Lower lobe of right lung (tissue), 2 donors: Measurements from ENCODE around the gene DAB1. TPM values are rescaled to one million over a fixed set of nuclear protein-coding genes. Genes with fewer than 3 reads are reported as not detected.

Experiments used
- ATAC-seq, 2 donors: fragments of 200-7000 bp; cut with Tn5 transposase; one replicate each; pipeline ENCODE4 v1.9.1; 2020 to 2022; ENCODE audit warnings: mild to moderate bottlenecking in 2 of 2, moderate library complexity in 2 of 2
- DNase-seq: peaks from one replicate; pipeline ENCODE4 v3.0.0-alpha.2; 2020
- H3K27ac ChIP-seq: fragments of 200-600 bp; one replicate; pipeline ENCODE4 v1.8.0; 2022
- H3K27me3 ChIP-seq: fragments of 200-600 bp; one replicate; pipeline ENCODE4 v1.8.0; 2022; ENCODE audit warnings: low read depth
- H3K36me3 ChIP-seq: fragments of 200-600 bp; one replicate; pipeline ENCODE4 v1.8.0; 2022; ENCODE audit warnings: mild to moderate bottlenecking
- H3K4me1 ChIP-seq: fragments of 200-600 bp; one replicate; pipeline ENCODE4 v1.8.0; 2022
- H3K4me3 ChIP-seq: fragments of 200-600 bp; one replicate; pipeline ENCODE4 v1.8.0; 2022; ENCODE audit warnings: mild to moderate bottlenecking
- H3K9me3 ChIP-seq: fragments of 200-600 bp; one replicate; pipeline ENCODE4 v1.8.0; 2022
- intact Hi-C: fragments of 100-400 bp; cut with DNase I; formaldehyde crosslinking; loops from one replicate; pipeline ENCODE4 v1.11.0; 2022
- total RNA-seq: library from RNA; stranded (reverse); fragmentation: NEBNext Ultra II Directional; extraction: Animal tissue kit (Norgen Biotek cat#: 25700); gene quantifications from one replicate; pipeline ENCODE4 v1.2.1, GENCODE V29; 2021
- TF ChIP-seq, protein P1 (sequence below): fragments of 200-600 bp; IDR thresholded peaks from one replicate; pipeline ENCODE4 v1.8.0; 2022; ENCODE audit warnings: antibody characterized with exemption, mild to moderate bottlenecking
- donor health status: DM: no; HTN: yes; CAD: no; lungs with severe emphysema.

Gene DAB1
- total RNA-seq, 1 donor from 2014 or later, result 1.9 TPM

DNA sequence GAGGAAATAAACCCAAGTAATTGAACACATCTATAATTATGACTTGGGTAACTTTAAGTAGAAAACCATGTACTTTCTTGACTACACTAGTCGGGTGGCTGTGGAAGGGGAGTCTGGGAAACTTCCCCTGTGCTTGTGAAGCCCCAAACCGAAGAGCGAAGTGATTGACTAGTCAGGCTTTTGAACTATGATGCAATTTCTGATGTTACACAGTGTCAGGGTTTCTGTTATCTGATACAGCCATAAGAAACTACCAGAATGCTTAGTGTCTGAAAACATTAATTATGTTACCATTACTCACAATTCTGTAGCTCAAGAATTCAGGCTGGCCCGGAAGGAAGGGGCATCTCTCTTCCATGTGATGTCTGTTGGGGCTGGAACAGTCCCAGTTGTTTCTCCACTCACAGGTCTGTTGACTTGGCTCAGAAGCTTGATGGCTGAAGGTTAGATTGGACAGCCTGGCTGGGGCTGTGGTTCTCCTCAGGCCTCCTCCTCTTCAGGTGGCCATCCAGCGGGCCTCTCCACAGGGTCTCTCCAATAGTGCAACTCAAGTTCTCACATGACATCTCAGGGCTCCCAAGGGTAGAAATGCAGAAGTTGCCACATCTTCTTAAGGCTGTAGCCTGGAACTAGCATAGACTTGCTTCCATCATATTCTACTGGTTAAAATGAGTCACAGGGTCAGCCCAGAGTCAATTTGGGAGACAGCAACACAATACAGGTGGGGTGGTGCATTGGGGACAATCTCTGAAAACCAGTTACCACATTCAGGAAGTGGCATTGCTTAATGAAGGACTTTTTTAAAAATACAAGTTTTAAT is 449.7 kb downstream of the DAB1 start:
- Histone ChIP-seq H3K4me3 (no peak overlapping the region), H3K9me3 (no peaks in the 10 kb centered on the region), H3K36me3 (no peaks in the 10 kb centered on the region), H3K4me1 (no peaks in the 10 kb centered on the region), H3K27ac (no peak overlapping the region), H3K27me3 (peaks cover 5% of the 10 kb centered on the region)
- DNase-seq, result no peak
- TF ChIP-seq, protein P1, sequence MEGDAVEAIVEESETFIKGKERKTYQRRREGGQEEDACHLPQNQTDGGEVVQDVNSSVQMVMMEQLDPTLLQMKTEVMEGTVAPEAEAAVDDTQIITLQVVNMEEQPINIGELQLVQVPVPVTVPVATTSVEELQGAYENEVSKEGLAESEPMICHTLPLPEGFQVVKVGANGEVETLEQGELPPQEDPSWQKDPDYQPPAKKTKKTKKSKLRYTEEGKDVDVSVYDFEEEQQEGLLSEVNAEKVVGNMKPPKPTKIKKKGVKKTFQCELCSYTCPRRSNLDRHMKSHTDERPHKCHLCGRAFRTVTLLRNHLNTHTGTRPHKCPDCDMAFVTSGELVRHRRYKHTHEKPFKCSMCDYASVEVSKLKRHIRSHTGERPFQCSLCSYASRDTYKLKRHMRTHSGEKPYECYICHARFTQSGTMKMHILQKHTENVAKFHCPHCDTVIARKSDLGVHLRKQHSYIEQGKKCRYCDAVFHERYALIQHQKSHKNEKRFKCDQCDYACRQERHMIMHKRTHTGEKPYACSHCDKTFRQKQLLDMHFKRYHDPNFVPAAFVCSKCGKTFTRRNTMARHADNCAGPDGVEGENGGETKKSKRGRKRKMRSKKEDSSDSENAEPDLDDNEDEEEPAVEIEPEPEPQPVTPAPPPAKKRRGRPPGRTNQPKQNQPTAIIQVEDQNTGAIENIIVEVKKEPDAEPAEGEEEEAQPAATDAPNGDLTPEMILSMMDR, result no peak
- peak; percentile 18 to 47 for ATAC-seq
- intact Hi-C loops, result no loop called here

DNA sequence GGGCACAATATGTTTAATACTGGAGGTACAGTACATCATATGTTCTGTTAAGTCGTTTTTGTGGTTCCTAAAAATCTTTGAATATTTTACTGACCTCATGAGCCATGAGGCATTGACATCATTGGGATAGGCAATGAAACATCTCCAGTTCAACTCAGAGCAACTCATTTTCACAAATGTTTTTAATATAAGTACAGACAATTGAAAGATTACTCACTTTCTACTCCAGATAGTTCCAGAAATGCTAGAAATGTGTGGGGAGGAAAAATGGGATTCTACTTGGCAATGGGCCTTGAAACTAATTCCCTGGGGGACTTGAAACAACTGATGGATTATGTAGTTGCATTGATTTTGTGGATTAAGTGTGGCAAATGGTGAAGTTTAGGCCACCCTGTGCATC is 450.9 kb downstream of the DAB1 start:
- ATAC-seq, result no peak
- no peaks in the 10 kb centered on the region for H3K4me1 ChIP-seq
- TF ChIP-seq, protein P1, result no peak

GRCh38 chr1:56970280-56970679 is 453.6 kb downstream of the DAB1 start:
- no peaks in the 10 kb centered on the region for H3K27me3 ChIP-seq
- no peaks in the 10 kb centered on the region for H3K36me3 ChIP-seq
- ATAC-seq, result no peak
- DNase-seq, result no peak
- intact Hi-C loops, result no loop called here
- no peaks in the 10 kb centered on the region for H3K9me3 ChIP-seq
- no peak overlapping the region for H3K4me3 ChIP-seq
- H3K27ac ChIP-seq, result no peak overlapping the region
- TF ChIP-seq, protein P1, result no peak
- H3K4me1 ChIP-seq, result no peaks in the 10 kb centered on the region

More for the DNA sequence above, 450.9 kb downstream of the DAB1 start:
- Histone ChIP-seq H3K9me3 (no peaks in the 10 kb centered on the region), H3K4me3 (no peak overlapping the region), H3K36me3 (no peaks in the 10 kb centered on the region), H3K27me3 (peaks cover 5% of the 10 kb centered on the region), H3K27ac (no peak overlapping the region)
- intact Hi-C loops, result no loop called here
- DNase-seq, result no peak

DNA sequence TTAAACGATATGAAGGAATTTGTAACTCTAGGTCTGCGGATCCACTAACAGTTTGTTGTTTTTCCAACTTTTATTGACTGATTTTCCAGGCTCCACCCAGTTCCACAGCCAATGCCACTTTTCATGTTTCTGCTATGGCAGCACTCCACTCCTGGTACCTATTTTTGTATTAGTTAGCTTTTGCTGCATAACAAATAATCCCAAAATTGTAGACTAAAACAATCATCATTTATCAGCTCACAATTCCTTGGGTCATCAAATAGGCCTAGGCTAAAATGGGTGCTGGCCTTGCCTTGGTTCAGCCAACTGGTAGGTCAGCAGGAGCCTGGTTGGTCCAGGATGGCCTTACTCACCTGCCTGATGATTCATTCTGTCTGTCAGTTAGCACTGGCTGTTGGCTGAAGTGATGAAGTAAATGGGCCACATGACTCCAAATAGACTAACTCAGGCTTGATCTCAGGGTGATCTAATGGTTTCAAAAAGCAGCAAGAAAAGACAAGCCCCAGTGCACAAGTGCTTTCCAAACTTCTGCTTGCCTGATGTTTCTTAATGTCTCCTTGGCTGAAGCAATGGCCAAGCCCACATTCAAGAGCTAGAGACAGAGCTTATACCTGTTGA is 454.9 kb downstream of the DAB1 start:
- Histone ChIP-seq H3K27me3 (no peaks in the 10 kb centered on the region), H3K9me3 (no peaks in the 10 kb centered on the region), H3K36me3 (no peaks in the 10 kb centered on the region), H3K4me3 (no peak overlapping the region), H3K27ac (no peak overlapping the region), H3K4me1 (no peaks in the 10 kb centered on the region)
- TF ChIP-seq, protein P1, result no peak
- intact Hi-C loops, result no loop called here
- no peak for DNase-seq
- no peak for ATAC-seq

DNA sequence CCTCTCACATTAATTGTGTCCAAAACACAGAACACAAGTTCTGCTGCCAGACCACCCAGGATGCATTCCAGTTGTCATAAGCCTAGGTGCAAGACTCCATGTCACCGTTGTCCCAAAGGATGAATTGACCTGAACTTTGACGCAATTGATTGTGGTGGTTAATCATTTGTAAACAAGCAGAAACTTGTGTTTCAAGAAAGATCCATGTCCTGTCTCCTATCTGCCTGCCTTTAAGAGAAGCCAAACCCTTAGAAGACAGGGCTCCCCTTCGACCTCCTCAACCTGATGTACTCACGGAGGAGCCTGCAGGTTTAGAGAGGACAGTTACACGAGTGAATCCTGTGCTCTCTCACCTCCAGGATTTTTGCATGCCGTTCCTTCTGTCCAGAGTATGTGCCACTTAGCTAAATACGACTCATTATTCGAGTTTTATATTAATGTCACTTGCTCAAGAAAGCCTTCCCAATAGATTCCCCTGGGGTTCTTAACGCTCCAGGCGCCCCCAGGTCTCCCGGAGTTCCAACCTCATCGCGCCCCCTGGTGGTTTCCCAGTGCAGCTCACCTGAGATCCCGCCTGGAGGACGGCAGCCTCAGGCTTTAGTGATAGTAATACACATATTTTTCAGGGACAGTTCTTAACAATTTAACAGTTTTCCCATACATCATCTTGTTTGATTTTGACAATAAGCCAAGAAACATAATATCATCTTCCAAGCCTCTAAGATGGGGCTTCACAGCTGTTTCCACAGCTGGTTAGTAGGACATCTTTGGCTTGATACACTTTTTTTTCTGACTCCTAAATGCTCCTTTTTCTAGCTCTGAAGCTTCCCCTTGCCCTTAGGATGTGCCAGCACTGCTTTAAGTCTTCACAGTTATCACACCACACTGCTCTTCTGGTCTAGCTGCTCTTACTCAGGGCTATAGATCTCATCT is 455.7 kb downstream of the DAB1 start:
- no peak overlapping the region for H3K4me3 ChIP-seq
- ATAC-seq (peak; percentile 36 to 59), DNase-seq (peak; percentile 51)
- no peaks in the 10 kb centered on the region for H3K36me3 ChIP-seq
- no peaks in the 10 kb centered on the region for H3K9me3 ChIP-seq
- intact Hi-C loops, result no loop called here
- H3K27ac ChIP-seq, result no peak overlapping the region
- H3K4me1 ChIP-seq, result no peaks in the 10 kb centered on the region
- TF ChIP-seq, protein P1, result peak; percentile 51
- no peaks in the 10 kb centered on the region for H3K27me3 ChIP-seq
